OCI-M2 (cell line): ENCODE results near the gene RFC3.
"Not testable (repeated sequence)": the region's sequence is repeated elsewhere in the genome, so short reads cannot be mapped to it uniquely, and the experiment has no call there.

Experiments used
- DNase-seq: peaks from one replicate; lab custom pipeline; 2025; ENCODE audit not compliant: unreplicated experiment; lab: John Stamatoyannopoulos, UW

Gene RFC3, protein sequence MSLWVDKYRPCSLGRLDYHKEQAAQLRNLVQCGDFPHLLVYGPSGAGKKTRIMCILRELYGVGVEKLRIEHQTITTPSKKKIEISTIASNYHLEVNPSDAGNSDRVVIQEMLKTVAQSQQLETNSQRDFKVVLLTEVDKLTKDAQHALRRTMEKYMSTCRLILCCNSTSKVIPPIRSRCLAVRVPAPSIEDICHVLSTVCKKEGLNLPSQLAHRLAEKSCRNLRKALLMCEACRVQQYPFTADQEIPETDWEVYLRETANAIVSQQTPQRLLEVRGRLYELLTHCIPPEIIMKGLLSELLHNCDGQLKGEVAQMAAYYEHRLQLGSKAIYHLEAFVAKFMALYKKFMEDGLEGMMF

DNA sequence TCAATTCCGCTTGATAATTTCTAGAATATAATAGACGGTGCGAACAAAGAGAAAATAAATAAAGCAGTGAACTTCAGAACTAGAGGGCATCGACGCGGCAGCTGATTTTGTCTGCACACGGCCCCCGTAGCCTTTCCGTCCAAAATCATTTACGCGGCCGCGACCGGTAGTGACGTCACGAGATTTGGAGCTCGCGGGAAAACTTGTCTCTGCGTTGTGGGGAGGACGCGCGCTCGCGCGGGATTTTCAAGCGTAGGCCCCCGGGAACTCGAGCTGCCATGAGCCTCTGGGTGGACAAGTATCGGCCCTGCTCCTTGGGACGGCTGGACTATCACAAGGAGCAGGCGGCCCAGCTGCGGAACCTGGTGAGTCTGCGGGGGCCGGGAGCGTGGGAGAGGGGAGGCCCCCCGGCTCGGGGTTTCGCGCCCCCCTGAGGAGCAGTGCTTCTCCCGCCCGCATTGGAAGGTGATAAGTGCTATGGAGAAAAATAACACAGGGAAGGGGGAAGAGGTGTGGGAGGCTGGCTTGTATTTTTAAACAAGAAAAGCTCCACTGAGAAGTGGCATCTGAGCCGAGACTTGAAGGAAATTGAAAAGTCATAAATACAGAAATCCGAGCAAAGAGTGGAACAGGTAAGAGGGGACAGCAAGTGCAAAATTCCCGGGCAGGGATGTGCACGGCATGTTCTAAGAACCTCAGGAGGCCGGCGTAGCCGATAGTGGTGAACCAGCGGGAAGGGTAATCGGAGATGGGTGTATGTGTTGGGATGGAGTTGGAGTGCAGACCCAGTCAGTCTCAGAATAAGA is at the start of gene RFC3:
RFC3 (plus strand) TSS at position 249 of the 806 bp plus-strand sequence; CDS start at position 279, 30 bp downstream.
- peak; percentile 27 for DNase-seq

DNA sequence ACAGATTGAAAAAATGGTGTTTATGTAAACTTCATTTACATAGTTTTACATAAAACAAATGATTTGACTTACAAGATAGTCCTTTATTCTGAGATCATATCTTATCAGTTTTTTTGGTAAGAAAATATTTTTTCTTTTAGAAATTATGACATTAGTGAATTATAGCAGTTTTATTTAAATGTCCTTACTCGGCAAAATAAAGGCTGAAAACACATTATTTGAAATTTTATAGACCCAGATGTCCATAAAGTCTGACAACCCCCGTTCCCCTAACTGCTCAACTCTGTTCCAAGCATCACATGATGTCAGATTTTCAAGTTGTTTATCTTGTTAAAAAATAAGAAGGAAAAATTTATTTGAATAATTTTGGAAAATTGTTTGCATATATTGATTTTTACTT is 46.7 kb upstream of the RFC3 start:
- DNase-seq = no peak

DNA sequence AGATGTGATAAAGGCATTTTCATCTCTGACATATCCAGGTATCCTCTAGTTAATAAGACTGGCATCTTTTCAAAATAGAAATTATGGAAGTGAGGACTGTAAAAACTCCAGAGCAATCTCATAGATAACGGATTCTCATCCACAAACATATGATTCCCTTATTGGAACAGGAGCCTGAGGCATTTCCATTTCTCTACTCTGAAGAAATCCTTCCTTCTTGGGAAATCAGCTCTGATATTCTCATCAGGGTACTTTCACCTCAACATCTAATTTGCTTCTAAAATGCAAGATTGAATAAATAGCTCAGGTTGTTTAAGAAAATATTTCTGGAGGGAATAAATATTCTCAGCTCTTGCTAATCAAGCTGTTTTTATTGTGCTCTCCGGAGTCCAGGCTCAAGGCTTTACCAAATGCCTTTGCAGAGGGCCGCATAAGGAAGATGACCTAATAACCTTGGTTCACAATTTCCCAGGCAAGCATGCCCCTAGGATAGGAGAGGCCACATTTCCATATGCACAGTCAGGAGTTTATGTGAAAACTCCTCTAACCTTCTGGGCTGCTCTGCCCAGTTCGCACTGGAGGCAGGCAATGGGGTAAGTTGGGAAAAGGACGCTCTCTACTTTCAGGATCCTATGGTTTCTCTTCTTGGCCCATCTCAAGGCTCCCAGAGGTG is 44.0 kb upstream of the RFC3 start:
- no peak for DNase-seq

DNA sequence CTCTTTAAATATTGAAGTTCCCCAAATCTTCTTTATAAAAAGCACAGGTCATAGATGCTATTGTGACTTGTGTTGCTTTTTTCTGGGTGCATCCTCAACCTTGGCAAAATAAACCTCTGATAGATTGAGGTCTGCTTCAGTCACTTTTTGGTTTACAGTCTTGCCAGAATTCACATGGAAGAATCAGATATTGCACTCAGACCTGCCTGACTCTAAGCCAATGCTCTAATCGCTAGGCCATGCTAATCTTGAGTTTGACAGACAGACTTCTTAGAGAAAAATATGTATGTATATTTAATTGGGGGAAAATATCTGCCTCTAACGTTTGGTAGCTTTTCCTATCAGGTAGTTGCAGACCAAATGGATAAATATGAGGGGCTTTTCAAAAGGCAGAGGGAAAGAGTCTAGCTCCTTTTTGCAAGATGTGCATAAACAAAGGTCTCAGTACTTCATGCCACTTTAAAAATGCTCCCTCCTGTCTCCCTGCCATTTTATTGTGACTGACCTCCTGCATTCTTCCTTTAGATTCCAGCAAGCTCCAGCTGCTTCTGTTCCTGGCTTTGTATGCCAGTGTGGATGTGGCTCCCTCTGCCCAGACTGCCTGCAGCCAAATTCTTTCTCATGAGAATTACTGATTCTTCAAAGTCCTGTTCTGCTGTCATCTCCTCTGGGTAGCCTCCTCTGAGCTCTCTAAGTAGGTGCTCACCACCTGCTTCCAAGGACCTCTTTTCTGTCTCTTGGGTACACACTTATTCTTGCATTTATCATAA is 42.4 kb upstream of the RFC3 start:
- DNase-seq = no peak

DNA sequence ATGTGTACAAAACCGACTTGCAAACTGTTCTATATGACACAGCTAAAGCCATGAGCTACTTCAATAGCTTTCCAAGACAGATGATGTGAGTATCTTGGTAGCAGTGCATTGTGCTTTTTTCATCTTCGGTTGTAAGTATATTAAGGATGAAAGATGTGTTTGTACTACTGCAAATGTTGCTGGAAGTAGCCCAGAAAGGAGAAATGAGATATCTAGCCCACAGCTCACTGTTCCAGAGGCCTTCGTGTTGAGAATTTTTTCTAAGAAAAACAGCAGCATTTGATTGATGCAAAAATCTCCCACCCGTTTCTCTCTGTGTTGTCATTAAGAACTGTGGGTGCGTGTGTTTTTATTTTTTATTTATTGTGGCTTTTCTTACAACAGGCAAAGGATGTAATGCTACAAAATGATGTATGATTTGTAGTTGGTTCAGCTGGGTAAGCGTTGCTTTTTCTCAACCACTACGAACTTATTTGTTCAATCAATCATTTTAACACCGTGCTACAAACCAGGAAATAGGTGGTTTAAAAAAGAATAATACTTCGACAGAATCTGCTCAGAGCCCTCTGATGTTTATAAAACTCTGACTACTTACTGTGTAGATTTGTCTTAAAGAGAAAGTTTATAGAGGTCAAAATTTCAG is 41.6 kb upstream of the RFC3 start:
- no peak for DNase-seq

DNA sequence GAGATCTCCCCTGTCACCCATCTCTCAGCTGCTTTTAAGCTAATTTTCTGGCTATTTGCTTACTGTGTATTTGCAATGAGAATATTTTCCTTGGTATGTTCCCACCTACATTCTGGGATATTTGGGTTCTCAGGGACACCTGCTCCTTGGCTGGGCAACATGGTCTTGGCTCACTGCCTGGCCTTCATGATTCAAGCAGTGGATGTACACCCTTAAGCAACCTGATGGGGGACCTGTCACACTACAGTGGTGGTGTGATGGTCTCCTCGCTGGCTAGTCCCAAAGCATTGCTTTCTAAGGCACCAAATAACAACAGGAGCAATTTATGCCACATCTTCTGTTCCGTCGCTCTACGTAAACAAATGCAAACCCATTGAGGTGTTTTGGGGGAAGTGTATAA is 35.3 kb upstream of the RFC3 start:
- no peak for DNase-seq

DNA sequence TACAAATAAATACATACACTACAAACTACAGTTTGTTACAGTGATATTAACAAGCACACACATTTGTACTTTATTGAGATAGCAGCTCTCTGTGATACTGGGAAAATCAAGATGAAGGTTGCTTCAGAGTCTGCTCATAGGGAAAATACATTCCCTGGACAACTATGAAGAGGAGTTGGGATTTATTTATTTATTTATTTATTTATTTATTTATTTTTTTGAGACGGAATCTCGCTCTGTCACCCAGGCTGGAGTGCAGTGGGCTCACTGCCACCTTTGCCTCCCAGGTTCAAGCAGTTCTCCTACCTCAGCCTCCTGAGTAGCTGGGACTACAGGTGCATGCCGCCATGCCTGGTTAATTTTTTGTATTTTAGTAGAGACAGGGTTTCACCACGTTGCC is 34.7 kb upstream of the RFC3 start:
- DNase-seq = not testable (repeated sequence)

DNA sequence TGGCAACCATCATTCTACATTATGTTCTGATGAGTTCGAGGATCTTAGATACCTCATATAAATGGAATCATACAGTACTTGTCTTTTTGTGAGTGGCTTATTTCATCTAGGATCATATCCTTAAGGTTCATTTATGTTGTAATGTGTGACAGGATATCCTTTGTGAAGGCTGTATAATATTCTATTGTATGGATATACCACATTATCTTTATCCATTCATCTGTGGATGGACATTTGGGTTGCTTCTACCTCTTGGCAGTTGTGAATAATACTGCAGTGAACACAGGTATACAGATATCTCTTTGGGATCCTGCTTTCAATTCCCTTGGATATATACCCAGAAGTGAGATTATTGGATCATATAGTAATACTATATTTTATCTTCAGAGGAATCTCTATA is 33.2 kb upstream of the RFC3 start:
- no peak for DNase-seq

DNA sequence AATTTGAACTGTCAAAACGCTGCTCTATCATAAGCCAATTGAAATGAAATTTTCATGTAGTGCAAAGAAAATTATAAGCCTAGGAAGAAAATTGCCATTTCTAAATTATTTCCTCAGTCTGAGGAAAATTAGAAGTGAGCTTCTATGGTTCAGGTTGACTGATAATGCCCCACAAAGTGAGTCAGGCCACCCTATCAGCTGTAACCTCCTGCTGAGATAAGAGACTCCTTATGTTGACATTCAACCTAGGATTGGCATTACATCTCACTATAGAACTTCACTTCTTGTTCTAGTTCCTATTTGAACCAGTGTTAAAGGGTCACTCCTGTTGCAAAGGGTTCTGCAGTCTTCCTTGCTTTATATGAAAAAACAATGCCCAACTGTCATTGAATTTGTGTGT is 32.6 kb upstream of the RFC3 start:
- DNase-seq = no peak

DNA sequence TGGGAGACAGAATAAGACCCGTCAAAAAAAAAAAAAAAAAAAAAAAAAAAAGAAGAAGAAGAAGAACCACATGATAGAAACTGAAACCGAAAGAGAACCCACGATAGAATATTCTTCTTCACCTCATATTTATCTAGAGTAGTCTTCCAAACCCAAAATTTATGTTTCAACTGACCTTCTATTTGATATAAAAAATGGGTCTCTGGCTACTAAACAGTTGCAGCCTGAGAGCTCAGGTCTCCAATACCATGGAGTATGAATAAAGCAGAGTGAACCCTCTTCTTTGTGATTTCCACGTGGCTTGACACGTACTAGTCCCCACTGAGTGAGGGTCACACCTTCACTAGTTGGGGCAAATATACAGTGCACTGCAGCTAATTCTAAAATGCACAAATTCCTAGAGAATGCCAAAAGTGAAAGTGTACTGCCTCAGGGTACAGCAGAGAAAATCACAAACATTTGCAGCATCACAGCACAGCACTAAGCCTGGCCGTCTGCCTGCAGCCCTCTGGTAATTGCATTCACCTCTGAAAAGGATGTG is 30.8 kb upstream of the RFC3 start:
- no peak for DNase-seq

DNA sequence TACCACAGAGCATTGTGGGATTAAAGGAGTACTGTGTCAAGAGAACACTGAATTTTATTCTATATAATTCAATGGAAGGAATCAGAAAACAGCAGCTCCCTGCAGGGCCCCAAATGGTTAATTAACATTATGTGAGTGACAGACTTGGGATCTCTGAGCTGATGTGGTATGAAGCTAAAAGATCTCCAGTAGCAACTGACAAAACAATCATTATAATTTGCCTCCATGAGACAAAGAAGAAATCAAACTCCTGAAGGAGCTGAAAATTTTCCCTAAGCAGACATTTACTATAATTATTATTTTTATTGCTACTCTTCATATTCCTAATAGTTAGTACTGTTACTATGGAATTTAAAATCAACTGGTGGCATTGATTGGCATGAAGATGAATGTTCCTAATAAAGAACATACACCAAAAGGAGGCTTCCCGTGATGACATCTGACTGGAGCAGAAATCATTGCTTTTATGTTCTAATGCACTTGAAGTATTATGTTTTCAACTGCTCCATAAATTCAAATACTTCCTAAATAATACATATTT is 28.8 kb upstream of the RFC3 start:
- DNase-seq = no peak

DNA sequence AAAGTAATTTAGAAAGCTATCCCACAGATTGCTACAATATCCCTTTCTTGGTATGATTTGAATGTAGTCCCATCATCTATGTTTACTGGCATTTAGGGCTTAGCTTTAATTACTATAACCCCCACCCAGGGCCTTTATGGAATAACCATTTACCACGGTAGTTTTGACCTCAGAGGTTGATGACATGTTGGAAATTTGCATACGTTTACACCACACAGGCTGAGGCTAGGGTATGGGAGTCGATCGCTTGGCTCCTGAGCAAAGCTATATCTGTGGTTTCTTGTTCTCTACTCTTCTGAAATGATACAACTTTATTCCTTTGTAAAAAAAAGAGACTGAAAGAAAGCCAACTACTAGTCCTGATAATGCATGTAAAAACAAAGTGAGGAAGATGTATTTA is 28.2 kb upstream of the RFC3 start:
- no peak for DNase-seq

DNA sequence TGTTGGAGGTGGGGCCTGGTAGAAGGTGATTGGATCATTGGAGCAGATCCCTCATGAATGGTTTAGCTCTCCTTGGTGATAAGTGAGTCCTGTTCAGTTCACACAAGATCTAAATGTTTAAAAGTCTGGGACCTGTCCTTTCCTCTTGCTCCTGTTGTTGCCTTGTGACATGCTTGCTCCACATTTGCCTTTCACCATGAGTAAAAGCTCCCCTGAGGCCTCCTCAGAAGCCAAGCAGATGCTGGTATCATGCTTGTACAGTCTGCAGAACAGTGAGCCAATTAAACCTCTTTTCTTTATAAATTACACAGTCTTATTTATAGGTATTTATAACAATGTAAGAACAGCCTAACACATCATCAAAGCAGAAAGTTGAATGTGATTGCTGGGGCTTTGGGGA is 24.2 kb upstream of the RFC3 start:
- no peak for DNase-seq

DNA sequence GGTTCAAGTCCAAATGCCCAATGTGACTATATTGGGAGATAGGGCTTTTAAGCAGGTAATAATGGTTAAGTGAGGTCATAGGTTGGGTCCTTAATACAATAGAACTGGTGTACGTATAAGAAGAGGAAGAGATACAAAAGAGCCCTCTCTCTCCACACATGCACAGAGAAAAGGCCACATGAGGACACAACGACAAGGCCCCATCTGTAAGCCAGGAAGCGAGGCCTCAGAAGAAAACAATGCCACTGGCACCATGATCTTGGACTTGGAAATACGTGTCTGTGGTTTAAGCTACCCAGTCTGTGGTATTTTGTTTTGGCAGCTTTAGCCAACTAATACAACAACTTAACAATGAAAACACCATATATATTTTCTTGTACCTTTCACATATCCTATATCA is 23.4 kb upstream of the RFC3 start:
- DNase-seq = no peak

DNA sequence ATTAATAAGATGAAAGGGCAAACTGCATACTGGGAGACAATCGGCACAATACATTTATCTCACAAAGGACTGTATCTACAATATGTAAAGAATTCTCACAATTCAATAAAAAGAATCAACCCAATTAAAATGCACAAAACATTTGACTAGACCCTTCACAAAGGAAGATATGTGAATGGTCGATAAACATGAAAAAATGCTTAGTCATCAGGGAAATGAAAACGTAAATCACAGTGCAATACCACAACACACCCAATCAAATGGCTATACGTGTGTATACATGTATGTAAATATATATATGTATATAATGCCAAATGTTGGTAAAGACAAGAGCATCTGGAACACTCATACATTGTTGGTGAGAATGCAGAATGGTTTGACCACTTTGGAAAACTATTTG is 21.9 kb upstream of the RFC3 start:
- no peak for DNase-seq

DNA sequence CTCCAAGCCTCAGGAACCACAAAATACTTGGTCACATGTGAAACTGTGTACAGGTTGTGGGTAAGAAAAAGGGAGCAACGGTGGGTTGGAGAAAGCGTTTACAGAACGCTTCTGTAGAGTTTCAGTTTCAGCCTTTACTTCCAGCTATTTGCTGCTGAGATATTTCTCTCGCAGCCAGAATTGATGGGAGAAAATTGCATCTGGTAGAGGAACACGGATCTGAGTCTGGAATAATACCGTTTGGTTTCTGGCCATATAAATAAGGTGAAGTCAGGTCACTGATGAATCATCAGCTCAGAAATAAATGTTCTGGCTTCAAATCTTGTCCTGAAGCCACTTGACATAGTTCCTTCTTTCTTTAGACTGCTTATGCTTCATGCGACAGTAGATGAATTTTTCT is 20.3 kb upstream of the RFC3 start:
- no peak for DNase-seq

DNA sequence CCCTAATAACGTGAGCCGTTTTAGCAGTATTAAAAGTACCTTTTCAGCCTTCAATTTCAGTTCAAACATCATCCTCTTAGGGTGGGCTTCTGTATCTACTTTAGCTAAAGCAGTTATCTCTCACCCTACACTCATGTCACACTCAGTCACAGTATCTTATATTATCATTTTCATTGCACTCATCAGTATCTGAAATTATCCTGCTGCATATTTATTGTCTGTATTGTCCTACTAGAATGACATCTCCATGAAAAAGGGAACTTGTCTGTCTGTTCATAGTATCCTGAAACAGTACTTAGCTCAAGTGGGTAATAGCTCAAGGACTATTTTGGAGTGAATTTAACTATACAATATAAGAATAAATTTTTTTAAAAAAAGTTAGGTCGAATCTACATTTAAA is 19.9 kb upstream of the RFC3 start:
- no peak for DNase-seq

DNA sequence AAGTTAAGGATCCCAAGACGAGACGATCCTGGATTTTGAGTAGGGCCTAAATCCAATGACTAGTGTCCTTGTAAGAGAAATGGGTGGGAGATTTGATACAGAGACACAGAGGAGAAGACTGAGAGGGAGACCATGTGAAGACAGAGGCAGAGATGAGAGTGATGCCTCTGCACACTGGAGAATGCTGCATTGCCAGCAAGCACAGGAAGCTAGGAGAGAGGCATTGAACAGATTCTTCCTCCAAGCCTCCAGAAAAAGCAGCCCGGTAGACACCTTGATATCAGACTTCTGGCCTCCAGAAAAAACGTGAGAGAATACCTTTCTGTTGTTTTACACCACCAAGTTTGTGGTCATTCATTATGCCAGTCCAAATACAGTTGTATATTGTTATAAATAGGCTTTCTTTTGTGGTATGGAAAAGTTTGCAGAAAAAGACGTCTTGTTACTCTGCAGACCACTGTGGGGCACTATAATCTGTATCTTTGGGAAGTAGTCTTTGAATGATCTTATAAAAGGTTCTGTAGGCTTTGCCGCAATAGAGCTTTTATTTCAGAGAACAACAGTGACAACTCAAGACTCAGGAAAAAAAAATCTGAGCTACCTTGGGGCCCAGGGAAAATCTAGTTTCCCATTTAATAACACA is 17.9 kb upstream of the RFC3 start:
- no peak for DNase-seq

DNA sequence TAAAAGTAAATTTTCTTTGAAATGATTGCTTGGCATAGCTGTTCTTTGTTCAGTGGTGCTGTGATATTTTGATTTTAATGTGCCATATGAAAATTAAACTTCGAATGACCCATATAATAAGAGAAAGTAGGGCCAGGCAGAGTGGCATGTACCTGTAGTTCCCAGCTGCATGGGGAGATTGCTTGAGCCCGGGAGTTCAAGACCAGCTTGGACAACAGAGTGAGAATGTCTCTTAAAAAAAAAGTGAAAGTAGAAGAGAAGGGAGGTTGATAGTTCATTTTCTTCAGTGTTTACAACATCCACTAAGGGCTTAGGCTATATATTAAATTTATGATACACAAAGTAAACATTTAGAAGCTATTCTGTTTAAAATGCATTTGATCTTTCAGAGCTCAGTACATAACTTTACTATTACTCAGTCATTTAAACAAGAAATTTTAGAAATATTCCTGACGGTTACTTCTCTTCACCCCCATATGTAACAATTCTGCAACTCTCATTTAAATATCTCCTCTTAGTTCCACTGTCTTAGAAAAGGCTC is 17.2 kb upstream of the RFC3 start:
- DNase-seq = no peak
